HL-60 (cell line): ENCODE results near the gene PTTG1IP2.

Source experiments
- DNase-seq, 2 experiments: peaks; one replicate each; pipeline ENCODE4 v3.0.0-alpha.2; 2010 to 2020; ENCODE audit warnings: low read depth in 1 of 2, low spot score in 1 of 2
- H3K27ac ChIP-seq: fragments of 250-450 bp; sonication (Bioruptor Pico); replicated peaks from 2 replicates; pipeline ENCODE4 v1.5.1; 2020; ENCODE audit warnings: mild to moderate bottlenecking, moderate library complexity
- H3K27me3 ChIP-seq: fragments of 250-450 bp; sonication (Bioruptor Pico); 2 replicates; pipeline ENCODE4 v1.5.1; 2021; ENCODE audit warnings: mild to moderate bottlenecking, moderate library complexity; ENCODE audit not compliant: insufficient read depth, poor library complexity, severe bottlenecking
- H3K4me3 ChIP-seq: replicated peaks from 2 replicates; pipeline ENCODE4 v1.5.1; 2011; ENCODE audit warnings: mild to moderate bottlenecking, control low read depth, low read length; ENCODE audit not compliant: insufficient read depth
- GABPA ChIP-seq: IDR thresholded peaks from 2 replicates; pipeline ENCODE4 v1.6.1; 2012; ENCODE audit warnings: low read depth
- POLR2AphosphoS5 ChIP-seq: IDR thresholded peaks from 2 replicates; pipeline ENCODE4 v1.6.1; 2012; ENCODE audit warnings: low read depth
- REST ChIP-seq: IDR thresholded peaks from 2 replicates; pipeline ENCODE4 v1.6.1; 2012; ENCODE audit warnings: low read depth; ENCODE audit not compliant: insufficient replicate concordance
- SPI1 ChIP-seq: IDR thresholded peaks from 2 replicates; pipeline ENCODE4 v1.6.1; 2012; ENCODE audit warnings: low read depth, mild to moderate bottlenecking, borderline replicate concordance
- TF ChIP-seq, protein P1 (sequence below): IDR thresholded peaks from one replicate; pipeline ENCODE4 v1.5.1; 2011; ENCODE audit warnings: low read length, control low read depth, inconsistent platforms; ENCODE audit not compliant: insufficient read depth

Gene PTTG1IP2

DNA sequence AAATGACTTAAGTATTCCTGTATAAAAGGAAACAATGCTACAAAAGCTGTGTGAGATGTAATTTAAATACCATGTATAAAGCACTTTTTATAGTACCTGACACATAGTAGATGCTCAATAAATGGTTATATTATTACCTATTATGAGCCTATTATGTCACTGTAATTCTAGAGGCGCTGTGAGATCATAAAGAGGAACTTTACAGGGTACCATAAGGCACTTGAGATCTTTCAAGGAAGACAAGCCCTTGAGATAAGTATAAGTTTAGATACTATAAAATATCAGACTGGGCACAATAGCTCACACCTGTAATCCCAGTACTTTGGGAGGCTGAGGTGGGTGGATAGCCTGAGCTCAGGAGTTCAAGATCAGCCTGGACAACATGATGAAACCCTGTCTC, 38.3 kb downstream of the PTTG1IP2 start:
- no peaks in the 10 kb centered on the region for H3K27me3 ChIP-seq
- H3K27ac ChIP-seq = no peak overlapping the region
- TF ChIP-seq SPI1 = no peak
- TF ChIP-seq, protein P1, sequence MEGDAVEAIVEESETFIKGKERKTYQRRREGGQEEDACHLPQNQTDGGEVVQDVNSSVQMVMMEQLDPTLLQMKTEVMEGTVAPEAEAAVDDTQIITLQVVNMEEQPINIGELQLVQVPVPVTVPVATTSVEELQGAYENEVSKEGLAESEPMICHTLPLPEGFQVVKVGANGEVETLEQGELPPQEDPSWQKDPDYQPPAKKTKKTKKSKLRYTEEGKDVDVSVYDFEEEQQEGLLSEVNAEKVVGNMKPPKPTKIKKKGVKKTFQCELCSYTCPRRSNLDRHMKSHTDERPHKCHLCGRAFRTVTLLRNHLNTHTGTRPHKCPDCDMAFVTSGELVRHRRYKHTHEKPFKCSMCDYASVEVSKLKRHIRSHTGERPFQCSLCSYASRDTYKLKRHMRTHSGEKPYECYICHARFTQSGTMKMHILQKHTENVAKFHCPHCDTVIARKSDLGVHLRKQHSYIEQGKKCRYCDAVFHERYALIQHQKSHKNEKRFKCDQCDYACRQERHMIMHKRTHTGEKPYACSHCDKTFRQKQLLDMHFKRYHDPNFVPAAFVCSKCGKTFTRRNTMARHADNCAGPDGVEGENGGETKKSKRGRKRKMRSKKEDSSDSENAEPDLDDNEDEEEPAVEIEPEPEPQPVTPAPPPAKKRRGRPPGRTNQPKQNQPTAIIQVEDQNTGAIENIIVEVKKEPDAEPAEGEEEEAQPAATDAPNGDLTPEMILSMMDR = no peak
- TF ChIP-seq REST = no peak
- TF ChIP-seq GABPA = no peak
- no peak for TF ChIP-seq POLR2AphosphoS5

DNA sequence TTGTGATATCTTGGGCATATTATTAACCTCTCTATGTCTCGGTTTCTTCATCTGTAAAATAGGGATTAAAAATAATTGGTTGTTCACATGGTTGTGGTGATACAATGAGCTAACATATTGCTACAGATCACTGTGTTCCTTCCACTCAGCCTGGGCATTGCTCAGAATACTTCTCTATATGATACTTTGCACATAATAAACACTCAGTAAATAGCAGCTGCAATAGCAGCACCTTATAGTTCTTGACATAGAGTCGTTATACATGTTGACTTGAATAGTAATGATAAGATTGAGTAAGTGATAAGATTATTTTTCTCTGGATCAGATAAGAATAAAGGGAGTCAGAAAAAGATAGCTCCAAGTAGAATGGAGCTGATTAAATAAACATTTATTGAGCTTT, 42.3 kb downstream of the PTTG1IP2 start:
- Histone ChIP-seq H3K4me3 (no peak overlapping the region), H3K27ac (no peak overlapping the region), H3K27me3 (no peaks in the 10 kb centered on the region)
- DNase-seq = no peak
- TF ChIP-seq GABPA = no peak

More for the DNA sequence above, 38.3 kb downstream of the PTTG1IP2 start:
- no peak for DNase-seq
- no peak overlapping the region for H3K4me3 ChIP-seq

GRCh38 chr7:90512821-90513254, 43.4 kb downstream of the PTTG1IP2 start:
- Histone ChIP-seq H3K4me3 (no peak overlapping the region), H3K27ac (no peak overlapping the region), H3K27me3 (no peaks in the 10 kb centered on the region)
- DNase-seq = no peak
- TF ChIP-seq REST = no peak
- TF ChIP-seq, protein P1 = no peak
- TF ChIP-seq GABPA = no peak
- no peak for TF ChIP-seq POLR2AphosphoS5
- no peak for TF ChIP-seq SPI1

DNA sequence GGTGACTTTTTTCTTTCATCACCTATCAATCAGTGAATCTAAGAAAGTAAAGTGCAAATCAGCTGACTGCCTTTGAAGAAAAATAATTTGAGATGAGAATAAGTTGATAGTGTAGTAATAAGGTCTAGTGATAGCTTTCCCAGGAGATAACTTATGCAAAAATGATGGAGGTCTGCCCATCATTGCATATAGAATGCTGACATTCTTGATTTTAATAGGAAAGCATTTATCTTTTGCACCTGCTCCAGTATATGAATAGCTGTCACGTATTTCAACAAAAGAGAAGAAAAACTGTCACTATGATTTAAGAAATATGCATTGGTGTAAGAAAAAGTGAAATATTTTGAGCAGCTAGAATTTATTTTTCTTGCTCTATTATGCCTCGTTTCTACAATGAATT, 46.8 kb downstream of the PTTG1IP2 start:
- Histone ChIP-seq H3K27me3 (no peaks in the 10 kb centered on the region), H3K27ac (no peak overlapping the region), H3K4me3 (no peak overlapping the region)
- TF ChIP-seq SPI1 = no peak
- no peak for DNase-seq

- Histone ChIP-seq H3K27me3 (no peaks in the 10 kb centered on the region), H3K4me3 (no peak overlapping the region), H3K27ac (no peak overlapping the region)
- TF ChIP-seq SPI1 (no peak), POLR2AphosphoS5 (no peak), GABPA (no peak), REST (no peak)
- TF ChIP-seq, protein P1 = no peak
- DNase-seq = no peak
Observed at GRCh38 chr7:90518630-90519029, 49.2 kb downstream of the PTTG1IP2 start.
